Measurements from ENCODE around the gene KLRC3.

DNA sequence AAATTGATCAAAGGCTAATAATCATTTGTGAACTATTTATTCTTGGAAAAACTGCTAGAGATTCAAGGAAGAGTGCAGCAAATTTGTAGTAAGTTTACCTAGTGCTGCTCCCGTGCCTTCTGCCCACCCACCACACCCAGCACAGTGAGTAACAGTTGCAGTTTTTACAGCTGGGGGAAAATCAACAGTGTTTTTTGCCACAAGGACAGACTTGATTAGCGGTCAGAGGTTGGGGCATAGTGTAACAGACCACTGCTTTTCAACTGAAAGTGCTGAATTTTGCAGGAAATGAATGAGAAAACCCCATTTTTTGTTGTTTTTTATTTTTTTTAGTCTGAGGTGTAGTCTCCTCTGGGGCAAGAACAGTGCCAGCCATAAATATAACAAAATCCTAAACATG lies 23.1 kb downstream of the KLRC3 start:
- TF ChIP-seq CTCF (IDR thresholded peaks at IDR 0.05; ENCODE audit: poor library complexity) (no peak), EZH2 (IDR thresholded peaks at IDR 0.05; ENCODE audit: borderline replicate concordance) (no peak)

Data from hepatocyte (in vitro differentiated cells).